Right lobe of liver (tissue), 6 donors: Measurements from ENCODE around the gene DNAJC21. TPM values are rescaled to one million over a fixed set of nuclear protein-coding genes. Genes with fewer than 3 reads are reported as not detected.
"Not testable (repeated sequence)": the region's sequence is repeated elsewhere in the genome, so short reads cannot be mapped to it uniquely, and the experiment has no call there.

Experiments used
- ATAC-seq, 4 donors: fragments of 200-7000 bp; cut with Tn5 transposase; one replicate each; pipeline ENCODE4 v1.9.1; 2020; ENCODE audit warnings: mild to moderate bottlenecking in 4 of 4, moderate library complexity in 4 of 4
- DNase-seq, 3 donors: peaks; one replicate each; pipeline ENCODE4 v3.0.0-alpha.2; 2020
- H3K27ac ChIP-seq, 3 donors: fragments of 200-600 bp; one replicate each; pipeline ENCODE4 v1.8.0; 2022
- H3K27me3 ChIP-seq, 2 donors: fragments of 200-600 bp; one replicate each; pipeline ENCODE4 v1.8.0; 2022
- H3K36me3 ChIP-seq, 4 donors: fragments of 200-600 bp; sonication (generic) in 1 of 4; one replicate each; pipeline versions ENCODE4 v1.5.1 to v1.8.0; 2017 to 2022; ENCODE audit warnings: control low read depth in 1 of 4
- H3K4me1 ChIP-seq, 4 donors: fragments of 200-600 bp; sonication (generic) in 1 of 4; one replicate each; pipeline versions ENCODE4 v1.5.1 to v1.8.0; 2017 to 2022; ENCODE audit warnings: control low read depth in 1 of 4
- H3K4me3 ChIP-seq, 3 donors: fragments of 200-600 bp; one replicate each; pipeline ENCODE4 v1.8.0; 2022
- H3K9me3 ChIP-seq, 4 donors: fragments of 200-600 bp; sonication (generic) in 1 of 4; one replicate each; pipeline versions ENCODE4 v1.5.1 to v1.8.0; 2017 to 2022; ENCODE audit warnings: control low read depth in 1 of 4
- CTCF ChIP-seq, 4 donors: fragments of 200-600 bp in 3 of 4; fragments of 450-650 bp in 1 of 4; IDR thresholded peaks; one replicate each; pipeline versions ENCODE4 v1.5.1 to v1.8.0; 2016 to 2022; ENCODE audit warnings: antibody characterized with exemption in 4 of 4, mild to moderate bottlenecking in 2 of 4
- POLR2A ChIP-seq: fragments of 450-650 bp; IDR thresholded peaks from one replicate; pipeline ENCODE4 v1.6.1; 2017; ENCODE audit warnings: antibody characterized with exemption, mild to moderate bottlenecking
- WGBS: methylation state at CpG from one replicate; pipeline ENCODE4 v1.1.6; 2018; ENCODE audit warnings: low coverage, low lambda C conversion rate; ENCODE audit not compliant: insufficient coverage; ENCODE audit errors: missing lambda C conversion rate; 5-methylcytosine and 5-hydroxymethylcytosine counted together
- intact Hi-C, 2 donors: fragments of 100-400 bp; cut with DNase I; formaldehyde crosslinking; loops; one replicate each; pipeline versions ENCODE4 v1.11.2 to v1.14.1; 2022
- total RNA-seq, 6 experiments: library from RNA; depleted of rRNA in 2 of 6; stranded (reverse); fragments of >200 nt in 2 of 6; fragmentation: NEBNext Ultra II Directional in 3 of 6; extraction: Animal tissue kit (Norgen Biotek cat#: 25700) in 3 of 6; gene quantifications; one replicate each; pipeline versions ENCODE4 v1.1.0 to v1.2.4, GENCODE V29; 2016 to 2023
- donor health status: DM: no; HTN: yes; CAD: no.
- donor health status: DM: no; HTN: no; CAD: no.
- donor health status: DM: no; HTN: no; CAD: no.
- donor health status: DM: no; HTN: yes; CAD: no.
- donor health status: DM: no; HTN: yes; CAD: no.

The DNAJC21 gene
- total RNA-seq, 6 experiments from 2014 or later: 13.3 to 23.9 (median 20.2) TPM

GRCh38 chr5:34967540-34967939, 38.2 kb downstream of the DNAJC21 start:
- no peak overlapping the region for H3K4me3 ChIP-seq
- 88% methylated on average over 3 of the region's 4 CpGs for WGBS
- no peaks in the 10 kb centered on the region for H3K27me3 ChIP-seq
- no peak overlapping the region for H3K27ac ChIP-seq
- no peak for TF ChIP-seq POLR2A
- no peak for TF ChIP-seq CTCF (IDR thresholded peaks at IDR 0.05)
- no peak for DNase-seq
- ATAC-seq: no peak
- no peaks in the 10 kb centered on the region for H3K9me3 ChIP-seq
- no peaks in the 10 kb centered on the region for H3K36me3 ChIP-seq
- intact Hi-C loops: no loop called here
- no peaks in the 10 kb centered on the region for H3K4me1 ChIP-seq

- H3K27me3 ChIP-seq: no peaks in the 10 kb centered on the region
- ATAC-seq (no peak), DNase-seq (no peak)
- H3K36me3 ChIP-seq: no peaks in the 10 kb centered on the region
- intact Hi-C loops: no loop called here
- WGBS: 100% methylated on average over 2 of the region's 2 CpGs
- H3K4me1 ChIP-seq: no peaks in the 10 kb centered on the region
- no peaks in the 10 kb centered on the region for H3K9me3 ChIP-seq
- H3K4me3 ChIP-seq: no peak overlapping the region
- no peak overlapping the region for H3K27ac ChIP-seq
- no peak for TF ChIP-seq POLR2A
- no peak for TF ChIP-seq CTCF (IDR thresholded peaks at IDR 0.05)
These were observed 38.9 kb downstream of the DNAJC21 start for GRCh38 chr5:34968258-34968657.

- Histone ChIP-seq H3K27me3 (no peaks in the 10 kb centered on the region), H3K9me3 (no peaks in the 10 kb centered on the region), H3K4me3 (no peak overlapping the region), H3K36me3 (no peaks in the 10 kb centered on the region), H3K4me1 (no peaks in the 10 kb centered on the region), H3K27ac (no peak overlapping the region)
- intact Hi-C loops: no loop called here
- no peak for DNase-seq
- 33% methylated on average over 1 of the region's 1 CpG for WGBS
- TF ChIP-seq POLR2A: no peak
- TF ChIP-seq CTCF (IDR thresholded peaks at IDR 0.05): no peak
- ATAC-seq: no peak
These were observed 41.2 kb downstream of the DNAJC21 start for GRCh38 chr5:34970552-34970951.

GRCh38 chr5:34971655-34972054, 42.3 kb downstream of the DNAJC21 start:
- H3K9me3 ChIP-seq, H3K4me1 ChIP-seq, ATAC-seq: not testable (repeated sequence)

GRCh38 chr5:34976347-34976746, 47.0 kb downstream of the DNAJC21 start:
- Histone ChIP-seq H3K4me3 (no peak overlapping the region), H3K9me3 (no peaks in the 10 kb centered on the region), H3K27me3 (no peaks in the 10 kb centered on the region), H3K4me1 (no peaks in the 10 kb centered on the region), H3K36me3 (no peaks in the 10 kb centered on the region), H3K27ac (no peak overlapping the region)
- DNase-seq: no peak
- WGBS: 69% methylated on average over 5 of the region's 5 CpGs
- intact Hi-C loops: no loop called here
- TF ChIP-seq POLR2A: no peak
- TF ChIP-seq CTCF (IDR thresholded peaks at IDR 0.05): no peak
- no peak for ATAC-seq

More at GRCh38 chr5:34971655-34972054, 42.3 kb downstream of the DNAJC21 start:
- DNase-seq, H3K27ac ChIP-seq, H3K36me3 ChIP-seq, H3K4me3 ChIP-seq, intact Hi-C loops, H3K27me3 ChIP-seq: not testable (repeated sequence)
- 100% methylated on average over 1 of the region's 4 CpGs for WGBS
